GM18907 (cell line): ENCODE data around the gene TOM1L1.

Source experiments
- ATAC-seq: cut with Tn5 transposase; IDR thresholded peaks from one replicate; pipeline ENCODE4 v1.9.1; 2021; ENCODE audit warnings: mild to moderate bottlenecking, moderate library complexity; ENCODE audit not compliant: unreplicated experiment

Gene TOM1L1

DNA sequence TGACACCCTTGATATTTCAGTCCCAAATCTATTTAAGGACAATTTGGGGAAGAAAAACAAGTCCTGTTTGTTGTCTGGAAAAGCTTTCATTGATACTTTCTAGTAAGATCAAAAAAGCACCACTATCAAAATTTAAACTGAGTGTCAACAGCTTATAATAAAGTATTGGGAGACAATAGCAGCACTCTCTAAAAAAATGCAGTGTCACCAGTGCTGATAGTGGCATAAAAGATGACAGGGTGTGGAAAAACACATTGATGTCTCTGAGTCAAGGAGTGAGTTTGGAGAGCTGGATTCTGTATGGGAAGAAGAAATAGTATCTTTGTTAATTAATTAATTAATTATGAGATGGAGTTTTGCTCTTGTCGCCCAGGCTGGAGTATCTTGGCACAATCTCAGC is 8.3 kb upstream of the TOM1L1 start:
- no peak for ATAC-seq

- no peak for ATAC-seq
Observed at GRCh38 chr17:54898576-54898975, 2.1 kb upstream of the TOM1L1 start.

DNA sequence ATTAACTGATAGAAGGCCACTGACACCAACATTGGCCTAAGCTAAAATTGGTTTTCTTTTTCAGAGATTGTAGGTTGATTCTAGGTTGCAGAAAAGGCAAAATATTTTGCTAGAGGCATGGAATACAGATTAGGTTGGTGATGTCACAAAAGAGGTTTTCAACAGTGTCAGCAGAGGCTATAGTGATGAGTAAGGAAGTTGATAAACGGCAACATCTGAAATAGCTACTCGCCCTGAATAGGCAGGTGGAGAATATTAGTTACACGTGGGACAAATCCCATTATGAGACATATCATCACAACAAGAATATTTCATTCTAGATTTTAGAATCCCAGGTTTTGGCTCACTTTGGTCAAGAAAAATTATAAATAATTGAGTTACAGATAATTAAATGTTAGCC is 1.5 kb upstream of the TOM1L1 start:
- no peak for ATAC-seq

DNA sequence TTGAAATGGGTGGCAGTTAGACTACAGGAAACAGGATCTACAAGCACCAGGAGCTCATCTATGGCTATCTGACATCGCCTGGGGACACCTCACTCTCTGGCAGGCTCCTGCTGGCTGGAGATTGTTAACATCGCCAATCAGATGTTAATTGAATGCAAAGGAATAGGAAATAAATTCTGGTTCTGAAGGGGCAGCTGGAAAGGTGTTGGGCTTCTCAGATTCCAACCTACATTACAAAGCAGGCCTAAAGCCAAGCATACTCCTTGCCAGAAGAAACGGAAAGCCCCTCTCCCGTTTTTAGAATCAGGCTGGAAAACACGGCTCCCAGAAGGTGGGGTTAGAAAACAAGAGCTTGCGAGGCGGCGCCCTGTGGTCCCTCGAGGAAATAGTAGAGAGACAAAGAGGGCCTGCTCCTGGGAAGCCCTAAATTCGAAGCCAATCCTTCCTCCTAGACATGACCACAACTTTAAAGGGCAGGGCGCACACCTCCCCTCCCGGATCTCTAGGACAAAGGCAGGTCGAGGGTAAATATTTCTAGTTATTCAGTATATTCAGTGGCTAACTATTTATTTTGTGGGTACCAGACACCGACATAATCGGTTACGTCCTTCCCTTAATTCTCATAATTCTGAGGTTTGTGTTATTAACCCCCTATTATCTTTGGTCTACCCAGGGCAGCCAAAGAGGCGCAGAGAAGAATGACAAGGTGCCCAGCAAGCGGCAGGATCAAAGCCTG is 763 bp upstream of the TOM1L1 start:
- peak; percentile 6 for ATAC-seq

- ATAC-seq: no peak
Observed at GRCh38 chr17:54901230-54901822, 674 bp downstream of the TOM1L1 start.

DNA sequence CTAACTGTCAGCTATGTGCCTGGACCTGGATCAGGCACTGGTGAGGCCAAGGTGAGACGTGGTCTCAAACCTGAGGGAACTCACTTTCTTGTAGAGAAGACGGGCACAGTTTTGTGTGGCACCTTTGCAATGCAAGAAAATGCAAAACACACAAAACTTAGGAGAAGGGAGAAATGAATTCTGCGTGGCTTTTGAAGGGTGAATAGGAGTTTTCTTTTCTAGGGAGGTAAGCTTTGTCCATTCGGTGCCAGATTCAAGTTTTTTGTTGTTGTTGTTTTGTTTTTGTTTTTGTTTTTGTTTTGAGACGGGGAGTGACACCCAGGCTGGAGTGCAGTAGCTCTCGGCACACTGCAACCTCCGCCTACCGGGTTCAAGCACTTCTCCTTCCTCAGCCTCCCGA is 1.4 kb downstream of the TOM1L1 start:
- ATAC-seq: no peak

DNA sequence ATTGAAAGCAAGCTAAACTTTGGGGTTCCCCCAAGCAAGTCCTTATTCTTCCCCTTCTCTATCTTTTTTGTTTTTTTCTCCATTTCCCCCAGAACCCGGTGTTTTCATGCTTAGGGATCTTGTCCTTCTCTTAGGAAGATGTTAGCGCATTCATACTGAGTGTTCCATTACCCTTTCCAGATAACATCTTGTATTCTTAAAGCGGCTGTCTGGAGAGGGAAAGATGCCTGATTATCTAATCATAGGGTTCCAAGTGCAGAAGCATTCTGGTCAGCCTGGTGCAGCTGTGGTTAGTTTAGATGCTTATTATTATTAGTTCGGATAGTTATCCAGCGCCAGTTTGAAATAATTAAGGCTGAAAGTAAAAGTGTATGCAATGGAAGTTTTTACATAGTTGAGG is 2.0 kb downstream of the TOM1L1 start:
- ATAC-seq: no peak

GRCh38 chr17:54903375-54903774 is 2.7 kb downstream of the TOM1L1 start:
- ATAC-seq: no peak

- ATAC-seq: no peak
Observed at GRCh38 chr17:54906683-54907082, 6.0 kb downstream of the TOM1L1 start.

- ATAC-seq: no peak
Observed at GRCh38 chr17:54907376-54907775, 6.7 kb downstream of the TOM1L1 start.

DNA sequence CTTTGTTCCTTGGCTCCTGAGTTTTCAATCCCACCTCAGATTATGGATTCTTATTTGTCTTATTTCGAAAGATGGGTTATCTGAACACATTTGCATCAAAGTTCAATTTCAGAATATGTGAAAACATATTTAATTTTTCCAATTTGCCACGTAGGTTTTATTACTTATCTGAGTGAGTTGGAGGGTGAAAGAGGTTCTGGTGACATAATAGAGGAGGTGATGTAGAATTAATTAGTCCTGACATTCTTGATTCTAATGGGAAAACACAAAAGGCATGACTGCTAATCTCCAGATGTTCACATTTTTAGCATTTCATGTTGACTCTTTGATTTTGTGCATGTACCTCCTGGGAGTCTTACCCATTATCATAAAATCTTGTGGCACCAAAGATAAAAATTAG is 9.1 kb downstream of the TOM1L1 start:
- ATAC-seq: no peak

- ATAC-seq: no peak
Observed at GRCh38 chr17:54916721-54917120, 16.1 kb downstream of the TOM1L1 start.

DNA sequence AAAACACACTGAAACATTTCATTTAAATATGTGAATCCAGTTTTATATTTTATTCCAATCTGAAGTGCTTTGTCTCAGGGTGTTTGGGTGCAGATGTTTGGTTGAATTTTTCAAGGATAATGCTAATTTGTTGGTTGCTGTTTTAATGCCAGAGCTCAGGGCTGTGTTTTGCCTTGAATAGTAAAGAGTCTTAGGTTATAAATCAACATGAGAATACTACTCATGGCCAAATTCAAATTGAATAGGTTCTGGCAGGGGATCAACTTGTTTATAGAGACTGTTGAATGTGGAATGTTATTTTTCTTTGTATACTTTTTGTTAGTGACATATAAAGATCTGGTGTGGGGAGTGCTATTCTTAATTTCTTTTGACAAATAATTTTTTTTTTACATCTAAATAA is 18.8 kb downstream of the TOM1L1 start:
- ATAC-seq: no peak

- peak; percentile 45 for ATAC-seq
Observed at GRCh38 chr17:54920819-54921218, 20.2 kb downstream of the TOM1L1 start.

GRCh38 chr17:54924405-54924804 is 23.8 kb downstream of the TOM1L1 start:
- no peak for ATAC-seq

- no peak for ATAC-seq
Observed at GRCh38 chr17:54927525-54927924, 26.9 kb downstream of the TOM1L1 start.

DNA sequence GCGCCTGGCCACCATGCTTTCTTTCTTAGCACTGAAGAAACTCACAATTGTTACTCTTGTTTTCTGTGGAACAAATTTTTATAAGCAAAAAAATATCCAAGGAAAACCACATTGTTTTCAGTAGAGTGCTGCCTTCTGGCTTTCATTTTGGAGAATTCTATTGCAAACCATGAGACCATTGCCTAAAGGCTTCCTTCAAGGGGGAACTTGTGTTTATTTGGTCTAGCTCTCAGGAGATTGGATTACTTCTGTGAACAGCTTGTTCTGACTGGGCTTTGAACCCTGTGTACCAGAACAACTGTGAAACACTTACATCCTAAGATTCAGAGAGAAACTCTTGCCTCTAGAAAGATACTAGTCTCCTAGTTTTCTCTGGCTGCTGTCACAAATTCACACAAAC is 32.1 kb downstream of the TOM1L1 start:
- no peak for ATAC-seq

DNA sequence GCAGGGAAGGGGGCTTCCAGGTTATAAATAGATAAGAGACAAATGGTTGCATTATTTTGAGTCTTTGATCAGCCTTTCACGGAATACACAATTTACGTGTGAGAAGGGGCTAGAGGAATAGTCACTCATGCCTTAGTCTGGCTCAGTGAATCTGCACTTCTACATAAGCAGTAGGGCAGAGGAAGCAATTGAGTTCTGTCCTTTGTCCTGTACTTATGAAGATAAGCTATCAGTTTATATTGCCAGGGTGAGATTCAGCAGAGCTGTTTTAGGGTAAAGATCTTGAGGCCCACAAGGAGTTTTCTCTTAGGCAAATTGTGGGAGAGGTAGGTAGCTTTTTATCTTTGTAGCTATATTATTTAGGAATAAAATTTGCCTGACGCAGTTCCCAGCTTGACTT is 33.3 kb downstream of the TOM1L1 start:
- no peak for ATAC-seq

GRCh38 chr17:54935471-54935870 is 34.8 kb downstream of the TOM1L1 start:
- ATAC-seq: no peak

- ATAC-seq: no peak
Observed at GRCh38 chr17:54937018-54937417, 36.4 kb downstream of the TOM1L1 start.

GRCh38 chr17:54937426-54937825 is 36.8 kb downstream of the TOM1L1 start:
- ATAC-seq: no peak

DNA sequence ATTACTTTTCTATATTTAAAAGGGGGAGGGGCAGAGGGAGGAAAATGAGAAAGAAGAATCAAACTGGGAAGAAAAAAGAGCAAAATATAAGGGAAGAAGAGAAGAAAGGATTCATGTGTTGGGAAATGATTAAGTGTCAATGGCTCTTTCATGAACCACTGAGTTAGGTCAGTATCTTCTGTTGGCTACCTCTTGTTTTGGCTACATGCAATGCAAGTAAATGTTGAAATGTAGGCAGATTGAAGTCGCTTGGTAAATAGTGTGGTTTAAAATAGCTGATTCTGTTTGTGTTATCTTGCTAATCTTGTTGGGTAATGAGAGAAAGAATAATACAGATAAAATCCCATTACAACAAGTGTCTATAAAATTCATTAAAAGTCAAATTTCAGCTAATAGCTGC is 40.6 kb downstream of the TOM1L1 start:
- ATAC-seq: no peak

- no peak for ATAC-seq
Observed at GRCh38 chr17:54944796-54945195, 44.1 kb downstream of the TOM1L1 start.
